H1 (cell line): Measurements from ENCODE around the gene IFT122. TPM values are rescaled to one million over a fixed set of nuclear protein-coding genes. Genes with fewer than 3 reads are reported as not detected.

Experiments
- CTCF ChIA-PET: fragments of 300-600 bp; sonication (Branson Sonifier 250); formaldehyde crosslinking; loops from one replicate; lab custom pipeline; 2021; ENCODE audit not compliant: partially characterized antibody; lab: Charles Lee
- POLR2A ChIA-PET: fragments of 300-600 bp; sonication (Branson Sonifier 250); formaldehyde crosslinking; loops from one replicate; lab custom pipeline; 2021; ENCODE audit warnings: inconsistent platforms; ENCODE audit not compliant: partially characterized antibody; lab: Charles Lee
- DNase-seq, 2 experiments: peaks; one replicate each; pipeline versions ENCODE4 v3.0.0 to v3.0.0-alpha.2; 2010 to 2022; ENCODE audit warnings: low spot score in 2 of 2, low read depth in 1 of 2, mixed read lengths in 1 of 2
- FAIRE-seq: peaks from 2 replicates; lab custom pipeline; 2011; peaks lifted over from hg19 to GRCh38; lab: Jason Lieb, UNC
- H2AFZ ChIP-seq: 2 replicates; pipeline ENCODE4 v1.8.1; 2012; ENCODE audit warnings: low read length, inconsistent platforms
- H2AK5ac ChIP-seq: 2 replicates; pipeline ENCODE4 v1.6.1; 2013; ENCODE audit warnings: low read depth, low read length
- H2BK120ac ChIP-seq: replicated peaks from 2 replicates; pipeline ENCODE3; 2013; ENCODE audit warnings: low read depth, low read length, inconsistent platforms
- H2BK12ac ChIP-seq: 2 replicates; pipeline ENCODE4 v1.6.1; 2013; ENCODE audit warnings: low read depth, low read length
- H2BK15ac ChIP-seq: 2 replicates; pipeline ENCODE4 v1.6.1; 2013; ENCODE audit warnings: low read length
- H2BK20ac ChIP-seq: 2 replicates; pipeline ENCODE4 v1.6.1; 2013; ENCODE audit warnings: low read length
- H2BK5ac ChIP-seq: 2 replicates; pipeline ENCODE4 v1.6.1; 2013; ENCODE audit warnings: low read depth, low read length
- H3K14ac ChIP-seq: 2 replicates; pipeline ENCODE4 v1.6.1; 2013; ENCODE audit warnings: inconsistent platforms; ENCODE audit not compliant: insufficient read length
- H3K18ac ChIP-seq: 2 replicates; pipeline ENCODE4 v1.6.1; 2013; ENCODE audit warnings: low read length; ENCODE audit errors: extremely low read depth
- H3K23ac ChIP-seq: 2 replicates; pipeline ENCODE4 v1.6.1; 2013; ENCODE audit warnings: inconsistent platforms; ENCODE audit not compliant: insufficient read length
- H3K23me2 ChIP-seq: 2 replicates; pipeline ENCODE4 v1.6.1; 2013; ENCODE audit warnings: low read depth, low read length
- H3K27ac ChIP-seq: 2 replicates; pipeline ENCODE4 v1.6.1; 2011; ENCODE audit warnings: low read depth, low read length, inconsistent platforms
- H3K27me3 ChIP-seq, 4 experiments: replicated peaks in 1 of 4; 1 replicate in 1 of 4; 2 replicates in 3 of 4; pipeline versions ENCODE4 v1.6.1 to v1.8.1; 2011 to 2013; ENCODE audit warnings: low read length in 3 of 4, mild to moderate bottlenecking in 3 of 4, inconsistent platforms in 2 of 4, mixed read lengths in 2 of 4, moderate library complexity in 1 of 4; ENCODE audit not compliant: control insufficient read depth in 3 of 4, insufficient read depth in 3 of 4; ENCODE audit errors: extremely low read depth in 1 of 4
- H3K36me3 ChIP-seq, 4 experiments: 2 replicates each; pipeline versions ENCODE4 v1.6.1 to v1.8.1; 2011 to 2013; ENCODE audit warnings: mild to moderate bottlenecking in 4 of 4, low read length in 3 of 4, moderate library complexity in 2 of 4, control low read depth in 1 of 4, inconsistent platforms in 1 of 4; ENCODE audit not compliant: insufficient read depth in 4 of 4, control insufficient read depth in 2 of 4
- H3K4ac ChIP-seq: replicated peaks from 2 replicates; pipeline ENCODE3; 2013; ENCODE audit warnings: low read length, low read depth, mixed read lengths, inconsistent platforms; ENCODE audit not compliant: insufficient read length
- H3K4me1 ChIP-seq, 4 experiments: replicated peaks in 1 of 4; 1 replicate in 1 of 4; 2 replicates in 3 of 4; pipeline versions ENCODE4 v1.6.1 to v1.8.1; 2011 to 2013; ENCODE audit warnings: low read length in 3 of 4, inconsistent platforms in 2 of 4, mixed read lengths in 1 of 4; ENCODE audit not compliant: insufficient read depth in 4 of 4, control insufficient read depth in 3 of 4
- H3K4me2 ChIP-seq, 2 experiments: 2 replicates each; pipeline versions ENCODE4 v1.6.1 to v1.8.1; 2011 to 2013; ENCODE audit warnings: low read depth in 2 of 2, low read length in 2 of 2, control low read depth in 1 of 2, inconsistent platforms in 1 of 2, mild to moderate bottlenecking in 1 of 2; ENCODE audit not compliant: insufficient read depth in 1 of 2
- H3K4me3 ChIP-seq, 4 experiments: fragments of 200-600, 300-600 bp in 1 of 4; sonication (generic), shearing (Covaris generic), sonication (Bioruptor Twin) in 1 of 4; 2 replicates each; pipeline versions ENCODE4 v1.5.1 to v1.8.1; 2011 to 2016; ENCODE audit warnings: low read length in 4 of 4, low read depth in 3 of 4, control low read depth in 2 of 4, inconsistent platforms in 2 of 4, mild to moderate bottlenecking in 2 of 4, mixed read lengths in 1 of 4, moderate library complexity in 1 of 4; ENCODE audit not compliant: insufficient read depth in 2 of 4; ENCODE audit errors: extremely low read depth in 1 of 4
- H3K56ac ChIP-seq: replicated peaks from 2 replicates; pipeline ENCODE3; 2013; ENCODE audit warnings: low read depth, mild to moderate bottlenecking, mixed read lengths, low read length, inconsistent platforms; ENCODE audit not compliant: insufficient read length
- H3K79me1 ChIP-seq: 2 replicates; pipeline ENCODE4 v1.6.1; 2013; ENCODE audit warnings: low read depth, low read length, control low read depth
- H3K79me2 ChIP-seq, 2 experiments: 2 replicates each; pipeline versions ENCODE4 v1.6.1 to v1.8.1; 2012 to 2013; ENCODE audit warnings: low read length in 2 of 2, mild to moderate bottlenecking in 2 of 2, inconsistent platforms in 1 of 2; ENCODE audit not compliant: insufficient read depth in 2 of 2, control insufficient read depth in 1 of 2
- H3K9ac ChIP-seq, 4 experiments: replicated peaks in 1 of 4; 1 replicate in 1 of 4; 2 replicates in 3 of 4; pipeline versions ENCODE4 v1.6.1 to v1.8.1; 2011 to 2013; ENCODE audit warnings: low read depth in 3 of 4, low read length in 3 of 4, control low read depth in 2 of 4, mild to moderate bottlenecking in 2 of 4, moderate library complexity in 2 of 4, inconsistent platforms in 1 of 4; ENCODE audit errors: extremely low read depth in 1 of 4
- H3K9me3 ChIP-seq, 2 experiments: 2 replicates each; pipeline versions ENCODE4 v1.6.1 to v1.8.1; 2012 to 2013; ENCODE audit warnings: mild to moderate bottlenecking in 2 of 2, moderate library complexity in 2 of 2, control low read depth in 1 of 2, inconsistent platforms in 1 of 2, low read depth in 1 of 2, low read length in 1 of 2, mixed read lengths in 1 of 2; ENCODE audit not compliant: insufficient read depth in 2 of 2
- H4K20me1 ChIP-seq, 2 experiments: replicated peaks in 1 of 2; 2 replicates each; pipeline versions ENCODE3 to v1.8.1; 2011 to 2013; ENCODE audit warnings: inconsistent platforms in 2 of 2, low read length in 2 of 2, mild to moderate bottlenecking in 1 of 2; ENCODE audit not compliant: insufficient read depth in 2 of 2, control insufficient read depth in 1 of 2
- H4K5ac ChIP-seq: 2 replicates; pipeline ENCODE4 v1.6.1; 2013; ENCODE audit warnings: low read length, low read depth, mixed read lengths, inconsistent platforms; ENCODE audit not compliant: insufficient read length
- H4K8ac ChIP-seq: 2 replicates; pipeline ENCODE4 v1.8.0; 2013; ENCODE audit warnings: mild to moderate bottlenecking, moderate library complexity, low read length, inconsistent platforms; ENCODE audit not compliant: insufficient read depth; ENCODE audit errors: extremely low read depth
- H4K91ac ChIP-seq: replicated peaks from 2 replicates; pipeline ENCODE3; 2013; ENCODE audit warnings: low read length, mixed read lengths, inconsistent platforms; ENCODE audit not compliant: insufficient read length
- ASH2L ChIP-seq: fragments of 200-600, 300-600 bp; sonication (generic); IDR thresholded peaks from one replicate; pipeline ENCODE4 v1.7.1; 2017; ENCODE audit warnings: low read length
- HDAC2 ChIP-seq, 2 experiments: fragments of 300-600 bp in 1 of 2; sonication (generic) in 1 of 2; IDR thresholded peaks; 2 replicates each; pipeline ENCODE4 v1.6.1; 2011 to 2012; ENCODE audit warnings: low read depth in 2 of 2, low read length in 2 of 2, mild to moderate bottlenecking in 2 of 2, moderate library complexity in 2 of 2, borderline replicate concordance in 1 of 2, inconsistent platforms in 1 of 2
- USF2 ChIP-seq: IDR thresholded peaks from 2 replicates; pipeline ENCODE4 v1.6.1; 2011; ENCODE audit warnings: low read length, improper control_type of control experiment
- polyA plus RNA-seq, 7 experiments: library from polyadenylated mRNA; depleted of rRNA in 3 of 7; stranded (reverse) in 5 of 7; unstranded in 2 of 7; fragments of >200 nt in 5 of 7; fragments of 200-250 nt in 2 of 7; gene quantifications; 1 replicate in 5 of 7; 2 replicates in 1 of 7; 4 replicates in 1 of 7; pipeline versions ENCODE4 v1.2.1 to v1.2.3, GENCODE V29; 2011 to 2013; ENCODE audit warnings: missing spikeins in 2 of 7, mixed read lengths in 2 of 7
- total RNA-seq: library from RNA; stranded (reverse); fragmentation: NEBNext Ultra II Directional; extraction: Animal tissue kit (Norgen Biotek cat#: 25700); gene quantifications from 2 replicates; pipeline ENCODE4 v1.2.1, GENCODE V29; 2021

The IFT122 gene
- total and polyA plus RNA-seq, 2 of the 8 experiments (the other 6 are each of a cell fraction or from before 2014, with no cell fraction given) = 23.7 to 25.1 TPM

GRCh38 chr3:129432671-129433070 lies 7.4 kb upstream of the IFT122 start:
- no peak overlapping the region for H3K27ac ChIP-seq
- peaks cover 4 to 18% (median 8%) of the 10 kb centered on the region in 4 experiments for H3K4me1 ChIP-seq
- no peak overlapping the region for H2BK20ac ChIP-seq
- ChIA-PET POLR2A (interaction anchor here (1.0 kb wide), 1 partner anchor 16 kb away, joined by 3 read pairs; no protein-coding TSS in a partner anchor), CTCF (interaction anchor here (1.0 to 2.8 kb wide), 3 partner anchors 16 to 115 kb away, joined by 3 to 10 read pairs (median 4); no protein-coding TSS in a partner anchor)
- H3K56ac ChIP-seq = no peak overlapping the region
- no peak overlapping the region for H3K4me2 ChIP-seq
- H3K9me3 ChIP-seq = no peaks in the 10 kb centered on the region
- H4K20me1 ChIP-seq = no peaks in the 10 kb centered on the region
- FAIRE-seq = no peak
- no peak overlapping the region for H3K23ac ChIP-seq
- DNase-seq = no peak
- no peak for TF ChIP-seq ASH2L
- TF ChIP-seq USF2 = no peak
- TF ChIP-seq HDAC2 (IDR thresholded peaks at IDR 0.05; ENCODE audit: borderline replicate concordance in 1 of 2, low read depth in 2 of 2, low read length in 2 of 2) = no peak
- H3K79me1 ChIP-seq = no peaks in the 10 kb centered on the region
- H2BK15ac ChIP-seq = no peak overlapping the region
- no peak overlapping the region for H4K91ac ChIP-seq
- no peak overlapping the region for H4K8ac ChIP-seq
- H2BK5ac ChIP-seq = no peak overlapping the region
- H3K79me2 ChIP-seq = peaks cover 0 to 14% of the 10 kb centered on the region in 2 experiments; a peak in 2 of 4 replicates
- H3K23me2 ChIP-seq = peaks cover 3% of the 10 kb centered on the region
- no peak overlapping the region for H3K14ac ChIP-seq
- H3K4ac ChIP-seq = no peak overlapping the region
- no peak overlapping the region for H2AFZ ChIP-seq
- no peak overlapping the region for H3K9ac ChIP-seq
- H2BK12ac ChIP-seq = no peak overlapping the region
- H2AK5ac ChIP-seq = no peak overlapping the region
- no peak overlapping the region for H4K5ac ChIP-seq
- H2BK120ac ChIP-seq = no peak overlapping the region
- H3K27me3 ChIP-seq = peaks cover 0 to 4% (median 3%) of the 10 kb centered on the region in 4 experiments; a peak in 5 of 7 replicates
- no peak overlapping the region for H3K4me3 ChIP-seq
- H3K36me3 ChIP-seq = peaks cover 21 to 66% (median 48%) of the 10 kb centered on the region in 4 experiments
- no peak overlapping the region for H3K18ac ChIP-seq
